Panc1 (cell line): ENCODE measurements around the gene ZNF892. TPM values are rescaled to one million over a fixed set of nuclear protein-coding genes. Genes with fewer than 3 reads are reported as not detected.

Experiments
- ATAC-seq: fragments of 200-7000 bp; cut with Tn5 transposase; 2 replicates; pipeline ENCODE4 v1.9.1; 2020; ENCODE audit warnings: mild to moderate bottlenecking, moderate library complexity
- BruUV-seq: library from RNA; stranded (reverse); fragments of 400-500 nt; replicated peaks from 2 replicates; lab custom pipeline; 2021; lab: Mats Ljungman, UMichigan
- CTCF ChIA-PET: fragments of 300-600 bp; sonication (Branson Sonifier 250); formaldehyde crosslinking; loops from one replicate; lab custom pipeline; 2022; ENCODE audit warnings: antibody characterized with exemption; lab: Charles Lee
- POLR2A ChIA-PET: fragments of 300-600 bp; sonication (Branson Sonifier 250); formaldehyde crosslinking; loops from one replicate; lab custom pipeline; 2022; ENCODE audit warnings: antibody characterized with exemption; lab: Charles Lee
- DNase-seq: peaks from one replicate; pipeline ENCODE4 v3.0.0-alpha.2; 2010; ENCODE audit warnings: low read depth, low spot score
- H3K27ac ChIP-seq: 2 replicates; pipeline ENCODE4 v1.5.1; 2011; ENCODE audit warnings: mild to moderate bottlenecking, low read length, inconsistent platforms
- H3K27me3 ChIP-seq: fragments of 200-500 bp; sonication (Bioruptor generic); 2 replicates; pipeline ENCODE4 v1.6.0; 2014; ENCODE audit warnings: low read length, inconsistent platforms; ENCODE audit not compliant: control insufficient read depth, insufficient read depth
- H3K36me3 ChIP-seq: fragments of 200-500 bp; sonication (Bioruptor generic); 2 replicates; pipeline ENCODE4 v1.5.1; 2014; ENCODE audit warnings: inconsistent platforms, mild to moderate bottlenecking, low read length, moderate library complexity; ENCODE audit not compliant: control insufficient read depth, insufficient read depth
- H3K4me1 ChIP-seq: 2 replicates; pipeline ENCODE4 v1.5.1; 2011; ENCODE audit warnings: inconsistent platforms, mild to moderate bottlenecking, low read length, moderate library complexity; ENCODE audit not compliant: control insufficient read depth, insufficient read depth
- H3K4me3 ChIP-seq, 2 experiments: 2 replicates each; pipeline ENCODE4 v1.5.1; 2011 to 2012; ENCODE audit warnings: low read depth in 2 of 2, low read length in 2 of 2, mild to moderate bottlenecking in 2 of 2, inconsistent platforms in 1 of 2, moderate library complexity in 1 of 2
- H3K9me3 ChIP-seq: fragments of 200-500 bp; sonication (Bioruptor generic); 2 replicates; pipeline ENCODE4 v1.5.1; 2014; ENCODE audit warnings: low read depth, mild to moderate bottlenecking, inconsistent platforms, low read length, moderate library complexity; ENCODE audit not compliant: control insufficient read depth, insufficient read depth
- CTCF ChIP-seq: fragments of 450-650 bp; IDR thresholded peaks from 2 replicates; pipeline ENCODE4 v1.5.1; 2017; ENCODE audit warnings: mild to moderate bottlenecking
- POLR2AphosphoS5 ChIP-seq: IDR thresholded peaks from 2 replicates; pipeline ENCODE4 v1.6.1; 2012; ENCODE audit warnings: mild to moderate bottlenecking, low read depth, low read length, moderate library complexity
- REST ChIP-seq, 2 experiments: IDR thresholded peaks; 2 replicates each; pipeline ENCODE4 v1.6.1; 2011 to 2012; ENCODE audit warnings: low read depth in 2 of 2, control low read depth in 1 of 2, low read length in 1 of 2, mild to moderate bottlenecking in 1 of 2, moderate library complexity in 1 of 2; ENCODE audit not compliant: insufficient read depth in 1 of 2
- SIN3A ChIP-seq: IDR thresholded peaks from 2 replicates; pipeline ENCODE4 v1.6.1; 2012; ENCODE audit warnings: low read depth, mild to moderate bottlenecking, low read length, moderate library complexity, borderline replicate concordance; ENCODE audit not compliant: insufficient read depth
- in situ Hi-C: cut with HindIII; loops from 2 replicates; pipeline ENCODE4 v1.10.0; 2016; ENCODE audit warnings: low sequenced_read_pairs, low pct_unique_long_range_greater_than_20kb
- intact Hi-C: fragments of 100-400 bp; cut with micrococcal nuclease; formaldehyde crosslinking; loops from one replicate; pipeline ENCODE4 v1.10.0; 2022; ENCODE audit not compliant: unreplicated experiment
- total RNA-seq: library from RNA; stranded (reverse); gene quantifications from one replicate; pipeline ENCODE4 v1.2.1, GENCODE V29; 2021; ENCODE audit not compliant: unreplicated experiment

Gene ZNF892
- total RNA-seq, 1 experiment from 2014 or later, result 8.1 TPM

- intact Hi-C loops, result no loop called here
- CTCF ChIA-PET, result no interaction called here
- no TSS peak for BruUV-seq
These were observed 18.3 kb downstream of the ZNF892 start for GRCh38 chr2:95225658-95226057.

GRCh38 chr2:95231723-95232122, 24.4 kb downstream of the ZNF892 start:
- CTCF ChIA-PET, result interaction anchor here (0.5 to 1.8 kb wide), 4 partner anchors 69 to 152 kb away, joined by 3 to 9 read pairs (median 6); no protein-coding TSS in a partner anchor
- peak; percentile 71 for ATAC-seq
- Histone ChIP-seq H3K27me3 (no peaks in the 10 kb centered on the region), H3K4me1 (no peaks in the 10 kb centered on the region), H3K4me3 (no peak overlapping the region), H3K9me3 (no peaks in the 10 kb centered on the region), H3K27ac (no peak overlapping the region), H3K36me3 (no peaks in the 10 kb centered on the region)
- in situ Hi-C loops (no loop called here), intact Hi-C loops (loop anchor here (1.0 kb wide), 1 partner anchor 84 kb away; no protein-coding TSS in a partner anchor)
- peak; percentile 45 for DNase-seq
- TF ChIP-seq POLR2AphosphoS5, result no peak
- peak; percentile 93 for TF ChIP-seq CTCF
- POLR2A ChIA-PET, result interaction anchor here (1.1 kb wide), 1 partner anchor 114 kb away, joined by 9 read pairs; no protein-coding TSS in a partner anchor
- no TSS peak for BruUV-seq

More at GRCh38 chr2:95225658-95226057, 18.3 kb downstream of the ZNF892 start:
- H3K9me3 ChIP-seq, result peaks cover 22% of the 10 kb centered on the region
- no peak for DNase-seq
- TF ChIP-seq REST (IDR thresholded peaks at IDR 0.05; ENCODE audit: insufficient read depth in 1 of 2, low read depth in 2 of 2, low read length in 1 of 2) (no peak), CTCF (no peak), POLR2AphosphoS5 (no peak), SIN3A (no peak)
- ATAC-seq, result no peak
- H3K4me1 ChIP-seq, result no peaks in the 10 kb centered on the region
- H3K36me3 ChIP-seq, result no peaks in the 10 kb centered on the region
- H3K4me3 ChIP-seq, result no peak overlapping the region
- in situ Hi-C loops, result no loop called here
- H3K27me3 ChIP-seq, result no peaks in the 10 kb centered on the region
- POLR2A ChIA-PET, result no interaction called here
- no peak overlapping the region for H3K27ac ChIP-seq
